ENCODE results near the gene DPT.

- TF ChIP-seq CTCF (conservative IDR thresholded peaks at IDR 0.05): no peak
- TF ChIP-seq ZFX (IDR thresholded peaks at IDR 0.05): no peak
Observed at GRCh38 chr1:168726281-168726680, 2.7 kb downstream of the DPT start.
